ENCODE results near the gene MSL3B.

Gene MSL3B

DNA sequence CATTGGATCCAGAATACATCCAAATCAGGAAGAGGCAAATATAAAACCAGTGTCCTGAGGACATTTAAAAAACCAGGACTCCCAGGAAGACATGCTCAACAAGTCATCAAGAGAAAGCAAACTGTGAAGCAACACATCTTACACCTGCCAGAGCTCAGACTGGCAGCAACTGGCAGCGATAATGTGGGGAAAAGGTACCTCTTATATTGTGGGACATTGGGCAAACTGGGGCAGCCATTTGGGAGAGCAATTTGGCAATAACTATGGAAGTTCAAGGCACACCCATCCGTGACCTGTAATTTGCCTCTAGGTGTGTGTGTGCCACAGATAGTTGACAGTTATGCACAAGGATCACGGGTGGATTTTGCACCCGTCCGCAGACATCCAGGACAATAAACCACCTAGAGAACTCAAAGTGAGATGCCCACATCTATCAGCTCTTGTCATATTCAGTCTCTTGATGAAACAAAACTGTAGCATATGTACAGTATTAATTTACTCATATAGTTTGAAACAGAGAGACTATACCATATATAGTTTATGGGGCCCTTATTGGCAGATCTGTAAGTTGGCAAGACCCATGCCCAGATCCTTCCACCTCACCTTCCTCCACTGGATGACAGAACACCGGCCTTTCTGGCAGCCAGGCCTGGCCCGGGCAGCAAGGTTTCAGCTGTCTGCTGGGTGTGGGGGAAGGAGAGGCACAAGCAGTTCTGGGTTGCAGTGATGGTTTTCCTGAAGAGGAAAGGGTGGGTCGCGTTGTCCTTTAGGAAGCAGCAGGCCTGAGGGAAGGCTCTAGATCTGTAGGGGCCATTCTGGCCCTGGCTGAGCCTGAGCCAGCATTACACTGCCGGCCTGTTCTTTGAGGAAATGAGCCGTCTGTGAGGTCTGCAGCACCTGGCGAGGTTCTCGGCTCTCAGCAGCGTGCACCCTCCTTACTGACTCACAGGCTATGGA, 32.7 kb downstream of the MSL3B start:
- peak in 2 of 10 donors; percentile 3 to 43 for DNase-seq
- intact Hi-C loops (cut with DNase I): no loop called here

DNA sequence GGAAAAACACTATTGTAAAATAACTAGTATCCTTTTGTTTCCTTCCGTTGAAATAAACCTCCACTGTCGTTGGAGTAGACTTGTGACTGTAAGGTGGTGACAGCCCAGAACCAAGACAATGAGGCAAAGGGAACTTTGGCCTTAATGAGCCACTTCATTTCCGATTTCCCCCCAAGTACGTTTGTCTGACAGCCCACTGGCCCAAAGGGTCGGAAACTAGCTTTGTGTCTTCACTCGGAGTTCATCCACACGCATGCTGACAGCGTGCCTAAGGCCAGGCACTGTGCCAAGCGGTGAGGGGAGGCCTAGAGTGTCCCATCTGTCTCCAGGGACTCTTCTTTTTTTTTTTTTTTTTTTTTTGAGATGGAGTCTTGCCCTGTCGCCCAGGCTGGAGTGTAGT, 34.8 kb downstream of the MSL3B start:
- peak in 3 of 10 donors; percentile 4 to 59 (median 24) for DNase-seq
- intact Hi-C loops (cut with DNase I): no loop called here

DNA sequence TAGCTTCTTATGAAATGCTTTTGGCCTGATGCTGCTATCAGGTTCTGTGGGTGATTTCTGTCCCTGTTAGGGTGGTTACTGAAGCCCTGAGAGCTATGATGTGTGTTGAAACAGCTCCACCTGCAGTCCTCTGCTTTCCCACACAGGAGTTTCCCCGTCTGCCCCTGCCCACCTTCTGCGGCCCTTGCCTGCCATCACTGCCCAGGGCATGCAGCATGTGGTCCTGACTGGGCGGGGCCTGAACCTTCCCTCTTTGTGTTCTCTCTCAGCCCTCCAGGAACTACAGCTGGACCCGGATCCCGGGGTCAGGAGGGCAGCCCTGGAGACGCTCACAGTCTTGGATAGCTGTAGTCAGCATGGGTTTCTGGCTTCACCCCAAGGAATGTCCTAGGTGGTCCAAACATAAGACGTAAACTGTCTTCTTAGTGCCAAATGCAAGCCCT, 35.3 kb downstream of the MSL3B start:
- peak in 3 of 10 donors; percentile 11 to 77 (median 58) for DNase-seq
- intact Hi-C loops (cut with DNase I): no loop called here

DNA sequence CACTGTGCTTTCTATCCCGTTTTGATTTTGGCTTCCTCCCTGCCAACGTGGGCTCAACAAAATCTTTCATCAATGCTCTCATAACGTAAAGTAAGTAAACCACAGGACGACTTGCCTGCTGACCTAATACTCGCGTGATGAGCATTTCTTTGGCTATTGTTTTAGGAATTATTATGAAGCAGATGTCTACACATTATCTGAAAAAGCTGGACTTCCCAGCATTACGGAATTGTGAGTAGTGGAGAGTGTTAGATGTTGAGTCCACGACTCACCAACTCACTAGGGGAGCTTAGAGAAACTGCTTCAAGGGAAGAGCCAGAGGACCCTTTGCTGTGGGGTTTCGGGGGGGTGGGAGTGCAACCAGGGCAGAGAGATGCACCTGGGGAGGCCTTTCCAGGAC, 35.8 kb downstream of the MSL3B start:
- DNase-seq: peak in 1 of 10 donors; percentile 1
- intact Hi-C loops (cut with DNase I): no loop called here

DNA sequence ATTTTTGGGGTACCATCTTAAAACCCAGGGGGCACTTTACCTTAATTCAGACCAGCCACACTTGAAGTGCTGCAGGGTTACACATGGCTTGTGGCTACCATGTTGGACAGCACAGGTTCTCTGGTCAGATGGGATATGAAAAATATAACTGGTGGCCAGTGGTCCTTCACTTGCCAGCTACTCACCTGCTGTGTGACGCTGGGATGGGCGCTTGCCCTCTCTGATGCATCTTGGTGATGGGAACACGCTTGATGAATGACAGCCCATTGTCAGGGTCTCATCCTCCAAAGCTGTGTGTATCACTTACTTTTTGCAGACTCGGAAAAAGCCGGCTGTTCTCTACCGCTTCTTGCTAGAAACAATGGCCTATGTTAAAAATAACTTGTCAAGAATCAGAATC, 36.3 kb downstream of the MSL3B start:
- intact Hi-C loops (cut with DNase I): no loop called here
- DNase-seq: peak in 2 of 10 donors; percentile 46 to 59

DNA sequence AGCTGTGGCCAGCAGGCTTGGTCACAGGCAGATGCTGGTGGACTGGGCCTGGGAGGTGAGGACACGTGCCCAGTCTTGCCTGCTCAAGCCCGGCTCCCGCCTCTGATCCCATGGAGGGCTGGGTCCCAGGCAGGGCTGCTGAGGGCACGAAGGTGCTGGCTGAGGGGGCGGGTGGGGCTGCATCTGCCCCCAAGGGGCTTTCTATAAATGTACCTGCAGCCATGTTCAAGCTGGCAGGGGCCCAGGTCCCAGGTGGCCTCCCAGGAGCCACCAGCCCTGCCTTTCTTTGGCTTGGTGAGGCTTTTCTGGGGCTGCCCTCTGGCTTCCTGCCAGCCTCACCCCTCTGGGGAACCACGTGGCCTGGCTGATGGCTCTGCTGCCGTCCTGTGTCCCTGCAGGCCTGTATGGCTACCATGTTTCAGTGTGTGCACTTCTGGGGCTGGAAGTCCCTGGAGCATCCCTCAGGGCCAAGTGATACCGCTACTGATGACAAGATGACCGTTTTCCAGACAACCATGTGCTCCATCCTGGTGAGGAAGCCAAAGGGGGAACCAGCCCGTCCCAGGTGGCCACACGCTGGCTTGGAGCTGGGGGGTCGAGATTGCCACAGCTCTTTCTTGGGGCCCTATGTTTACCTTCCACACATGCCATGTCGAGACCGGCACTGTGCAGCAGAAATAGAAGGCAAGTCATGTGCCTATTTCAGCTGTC, 37.0 kb downstream of the MSL3B start:
- intact Hi-C loops (cut with DNase I): no loop called here
- peak in 3 of 10 donors; percentile 11 to 77 (median 69) for DNase-seq

DNA sequence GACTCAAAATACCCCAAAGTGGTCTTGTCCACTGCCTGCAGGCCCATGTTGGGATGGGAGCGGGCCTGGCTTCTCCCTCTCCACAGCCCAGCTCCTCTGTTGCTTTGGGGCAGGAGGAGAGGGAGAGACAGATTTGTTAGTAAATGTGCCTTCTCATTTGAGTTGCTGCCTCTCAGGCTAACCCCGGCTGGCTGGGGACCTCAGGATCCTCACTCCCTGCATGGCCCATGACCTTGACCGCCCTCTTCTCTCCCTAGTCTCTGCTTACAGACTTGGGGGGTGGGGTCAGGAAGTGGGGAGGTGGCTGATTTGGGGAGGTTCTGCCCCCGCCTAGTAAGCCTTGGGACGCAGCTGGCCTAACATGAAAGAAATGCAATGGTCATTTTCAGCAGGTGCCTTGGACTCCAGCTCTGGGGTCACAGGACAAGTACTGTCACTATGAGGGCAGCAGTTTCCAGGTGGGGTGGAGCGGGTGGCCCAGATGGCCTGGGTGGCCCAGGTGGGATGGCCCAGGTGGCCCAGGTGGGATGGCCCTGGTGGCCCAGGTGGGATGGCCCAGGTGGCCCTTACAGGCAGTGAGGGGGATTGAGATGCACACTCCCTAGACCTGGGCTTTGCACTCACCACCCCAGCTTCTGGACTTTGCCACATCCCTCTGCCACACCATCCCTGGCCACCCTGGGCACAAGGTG, 37.9 kb downstream of the MSL3B start:
- intact Hi-C loops (cut with DNase I): no loop called here

DNA sequence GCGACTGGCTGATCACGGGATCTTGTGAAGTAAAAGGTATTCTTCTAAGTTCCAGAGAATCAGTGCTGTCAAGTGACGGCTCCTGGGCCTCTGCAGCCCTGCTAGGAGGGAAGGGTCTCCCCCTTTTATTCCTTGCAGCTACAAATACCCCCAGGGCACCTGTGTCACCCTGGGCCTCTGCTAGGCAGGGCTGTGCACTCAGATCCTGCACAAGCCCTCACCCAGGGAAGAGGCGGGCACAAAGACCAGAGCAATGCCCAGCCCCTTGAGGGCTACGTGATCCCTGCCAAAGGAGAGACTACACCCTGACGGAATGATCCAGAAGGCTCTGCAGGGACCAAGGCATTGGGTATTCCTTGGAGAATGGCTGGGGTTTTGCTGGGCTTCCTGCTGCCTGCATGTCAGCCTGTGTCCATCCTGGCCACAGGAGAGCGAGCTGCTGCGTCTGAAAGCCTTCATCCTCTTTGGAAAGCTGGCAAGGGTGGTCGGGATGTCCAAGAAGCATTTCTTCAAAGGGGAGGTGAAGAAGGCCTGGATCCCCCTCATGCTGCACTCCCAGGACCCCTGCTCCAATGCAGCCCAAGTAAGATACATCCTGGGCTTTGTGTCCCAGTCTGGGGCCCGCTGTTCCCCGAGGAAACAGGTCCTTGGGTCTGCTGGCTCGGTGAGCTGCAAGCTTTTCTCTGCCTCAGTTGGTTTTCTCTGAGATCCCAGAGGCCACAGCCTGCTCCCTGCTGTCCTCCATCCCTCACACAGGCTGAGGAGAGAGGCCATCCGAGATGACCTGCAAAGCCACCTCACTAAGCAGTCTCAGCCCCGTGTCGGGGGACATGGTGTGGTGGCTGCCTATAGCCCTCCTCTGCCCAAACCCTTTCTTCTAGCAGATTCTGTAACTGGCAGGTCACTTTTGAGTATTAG, 38.7 kb downstream of the MSL3B start:
- intact Hi-C loops (cut with DNase I): no loop called here
- DNase-seq: peak in 2 of 10 donors; percentile 4 to 65

More for the DNA sequence above, 37.9 kb downstream of the MSL3B start:
- DNase-seq: peak in 3 of 10 donors; percentile 3 to 66 (median 61)

DNA sequence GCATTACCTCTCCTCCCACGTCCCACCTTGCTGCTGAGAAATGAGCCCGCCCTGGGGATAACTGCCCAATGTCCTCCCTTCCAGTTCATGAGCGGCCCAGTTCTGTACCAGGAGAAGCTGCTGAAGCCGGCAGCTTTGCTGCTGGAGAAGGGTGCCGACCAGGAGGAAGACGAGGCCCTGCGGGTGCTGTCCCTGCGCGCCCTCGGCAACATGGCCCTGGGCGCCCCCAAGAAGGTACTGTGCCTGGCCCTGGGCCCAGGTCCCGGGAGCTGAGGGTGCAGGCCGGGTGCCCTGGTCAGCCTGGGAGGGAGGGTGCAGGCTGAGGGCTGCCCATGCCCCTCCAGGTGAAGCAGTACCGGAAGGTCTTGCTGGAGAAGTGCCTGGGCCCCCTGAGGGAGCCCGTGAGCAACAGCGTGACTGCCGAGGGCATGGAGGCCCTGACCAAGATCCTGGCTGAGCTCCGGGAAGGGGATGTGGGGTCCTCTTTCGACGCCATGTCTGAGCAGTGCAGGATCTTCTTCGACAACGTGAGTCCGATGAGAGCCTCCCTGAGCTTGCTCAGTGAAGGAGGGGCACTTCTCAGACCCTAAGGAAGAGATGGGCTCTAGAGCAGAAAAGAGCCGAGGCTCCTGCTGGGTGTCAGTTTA, 39.5 kb downstream of the MSL3B start:
- DNase-seq: peak in 3 of 10 donors; percentile 4 to 82 (median 63)
- intact Hi-C loops (cut with DNase I): no loop called here

DNA sequence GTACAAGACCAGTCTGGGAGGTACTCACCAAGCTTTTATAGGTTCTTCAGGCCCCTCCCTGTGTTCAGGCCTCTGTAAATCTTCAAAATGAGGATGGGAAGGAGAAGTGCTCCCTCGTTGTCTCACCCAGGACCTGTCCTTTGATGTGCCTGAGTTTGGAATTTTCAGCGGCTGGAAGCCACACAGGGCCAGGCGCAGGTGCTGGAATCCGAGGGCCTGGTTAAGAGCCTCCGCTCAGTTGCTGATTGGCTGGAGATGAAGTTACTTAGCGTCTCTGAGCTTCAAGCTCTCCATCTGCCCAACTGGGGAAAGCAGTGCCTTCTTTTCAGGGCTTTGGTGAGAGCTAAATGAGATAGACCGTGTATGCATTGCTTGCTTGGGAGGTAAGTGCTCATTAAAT, 43.8 kb downstream of the MSL3B start:
- intact Hi-C loops (cut with DNase I): no loop called here

DNA sequence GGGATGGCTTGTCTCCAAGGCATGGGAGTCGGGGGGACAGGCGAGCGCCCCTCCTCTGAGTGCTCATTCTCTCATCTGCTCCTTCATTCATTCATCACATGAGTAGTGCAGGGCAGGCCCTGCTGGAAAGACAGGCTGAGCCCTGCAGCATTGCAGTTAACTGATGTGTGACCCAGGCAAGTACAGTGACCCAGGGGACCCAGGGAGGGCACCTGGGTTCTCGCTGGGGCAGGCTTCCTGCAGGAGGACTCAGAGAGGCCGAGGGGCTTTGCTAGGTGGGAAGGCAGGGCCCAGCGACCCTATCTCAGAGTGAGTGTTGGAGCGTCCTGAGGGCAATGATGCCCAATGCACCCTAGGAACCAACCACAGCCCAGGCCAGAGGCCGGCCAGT, 44.5 kb downstream of the MSL3B start:
- DNase-seq: peak in 2 of 10 donors; percentile 1 to 57
- intact Hi-C loops (cut with DNase I): no loop called here

More for the DNA sequence above, 43.8 kb downstream of the MSL3B start:
- peak in 1 of 10 donors; percentile 36 for DNase-seq

DNA sequence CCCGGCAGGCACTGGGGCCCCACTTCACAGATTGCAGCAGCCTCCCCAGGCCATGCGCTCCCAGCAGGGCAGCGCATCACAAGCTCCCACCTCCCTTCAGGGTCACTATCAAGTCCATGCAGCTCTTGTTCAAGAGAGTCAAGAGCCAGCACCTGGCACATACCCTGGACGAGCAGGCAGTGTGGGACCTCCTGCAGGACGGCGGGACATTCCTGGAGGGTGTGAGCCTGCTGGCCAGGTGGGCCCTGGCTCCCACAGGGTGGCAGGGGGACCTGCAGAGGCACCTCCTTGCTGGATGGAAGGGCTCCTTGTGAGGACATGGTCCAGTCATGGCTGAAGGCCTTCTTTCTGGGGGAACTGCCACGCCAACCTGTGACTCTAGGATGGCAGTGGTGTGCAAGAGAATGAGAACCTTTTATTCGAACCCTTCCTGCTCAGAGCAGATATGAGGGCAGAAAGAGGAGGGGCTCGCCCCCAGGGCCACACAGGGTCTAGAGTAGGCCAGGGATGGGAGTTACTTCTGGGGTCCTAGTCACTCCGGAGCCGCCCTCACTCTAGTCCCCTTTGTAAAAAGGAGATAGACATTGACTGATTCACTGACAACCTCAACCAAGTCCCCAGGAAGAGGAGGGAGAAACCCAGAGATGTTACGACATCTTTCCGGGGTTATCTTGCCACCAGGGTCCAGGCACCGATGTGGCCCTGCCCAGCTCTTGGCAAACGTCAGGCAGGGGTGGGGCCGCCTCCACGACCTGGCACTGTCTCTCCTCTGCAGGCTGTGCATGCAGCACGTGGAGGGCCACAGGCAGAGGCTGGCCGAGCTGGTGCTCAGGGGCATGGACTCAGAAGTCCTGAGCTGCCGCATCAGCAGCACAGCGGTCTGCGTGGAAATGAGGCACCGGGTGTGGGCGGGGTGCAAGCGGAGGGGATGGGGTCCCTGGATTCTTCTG, 45.1 kb downstream of the MSL3B start:
- peak in 3 of 10 donors; percentile 2 to 70 (median 11) for DNase-seq
- intact Hi-C loops (cut with DNase I): no loop called here

DNA sequence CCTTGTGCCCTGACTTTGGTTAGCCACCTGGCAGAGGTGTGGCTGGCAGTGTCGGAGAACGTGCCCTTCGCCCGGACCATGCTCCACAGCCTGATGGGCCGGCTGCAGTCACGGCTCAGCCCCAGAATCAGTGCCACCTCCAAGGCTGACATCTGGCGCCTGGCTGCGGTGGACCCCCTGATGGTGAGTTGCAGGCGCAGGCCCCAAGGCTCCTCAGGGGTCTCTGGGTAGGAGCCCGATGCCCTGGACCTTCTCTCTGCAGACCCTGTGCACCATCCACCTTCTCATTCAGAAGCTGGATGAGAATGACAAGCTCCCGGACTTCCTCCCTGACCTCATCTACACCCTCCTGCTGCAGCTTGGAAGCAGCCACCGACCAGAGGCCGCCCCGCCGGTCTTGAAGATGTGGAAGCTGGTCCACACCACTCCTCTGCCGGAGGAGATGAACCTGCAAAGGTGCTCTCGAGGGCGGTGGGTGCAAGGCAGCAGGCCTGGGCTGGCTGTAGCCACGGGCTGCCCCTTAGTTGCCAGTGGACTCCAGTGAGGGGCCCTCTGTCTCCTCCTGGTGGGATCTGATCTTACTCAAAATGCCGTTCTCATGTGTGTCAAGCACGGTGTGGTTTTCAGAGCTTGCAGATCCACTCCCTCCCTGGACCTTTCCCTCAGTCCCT, 46.0 kb downstream of the MSL3B start:
- DNase-seq: peak in 3 of 10 donors; percentile 4 to 81 (median 8)
- intact Hi-C loops (cut with DNase I): no loop called here

DNA sequence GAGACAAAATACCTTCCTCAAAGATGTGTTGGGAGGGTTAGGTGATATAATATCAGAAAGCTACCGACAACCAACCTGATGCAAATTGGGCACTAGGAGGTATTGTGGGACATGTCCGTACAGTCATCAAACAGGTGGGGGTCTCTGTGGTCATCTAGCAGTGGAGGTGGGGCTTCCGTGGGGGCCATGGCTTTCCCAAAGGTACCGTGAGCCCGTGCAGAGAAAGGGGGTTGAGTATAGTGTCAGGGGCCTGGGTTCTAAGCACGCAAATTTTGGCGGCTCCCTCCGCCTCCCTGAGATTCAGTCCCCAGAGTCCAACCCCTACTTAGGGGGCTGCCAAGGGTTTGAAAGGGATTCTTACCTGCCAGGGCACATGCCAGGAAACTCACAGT, 46.5 kb downstream of the MSL3B start:
- intact Hi-C loops (cut with DNase I): no loop called here

DNA sequence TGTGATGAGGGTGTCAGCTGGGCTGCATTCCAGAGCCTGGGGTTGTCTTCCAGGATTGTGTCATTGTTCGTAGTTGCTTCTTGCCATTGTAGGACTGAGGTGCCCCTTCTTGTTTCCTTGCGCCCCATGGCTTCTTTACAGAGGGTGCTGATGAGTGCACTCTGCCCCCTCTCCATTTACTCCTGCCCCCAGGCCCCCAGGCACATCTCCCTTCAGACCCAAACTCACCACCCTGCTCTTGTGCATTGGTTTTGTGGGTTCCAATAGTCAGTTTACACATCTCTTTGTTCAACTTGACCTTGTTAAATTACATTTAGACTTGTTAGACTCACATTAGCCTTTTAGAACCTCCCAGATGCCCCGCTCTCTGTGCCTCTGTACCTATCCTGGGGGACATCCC, 47.0 kb downstream of the MSL3B start:
- intact Hi-C loops (cut with DNase I): no loop called here
- DNase-seq: peak in 1 of 10 donors; percentile 22

More for the DNA sequence above, 46.5 kb downstream of the MSL3B start:
- peak in 2 of 10 donors; percentile 5 to 49 for DNase-seq

DNA sequence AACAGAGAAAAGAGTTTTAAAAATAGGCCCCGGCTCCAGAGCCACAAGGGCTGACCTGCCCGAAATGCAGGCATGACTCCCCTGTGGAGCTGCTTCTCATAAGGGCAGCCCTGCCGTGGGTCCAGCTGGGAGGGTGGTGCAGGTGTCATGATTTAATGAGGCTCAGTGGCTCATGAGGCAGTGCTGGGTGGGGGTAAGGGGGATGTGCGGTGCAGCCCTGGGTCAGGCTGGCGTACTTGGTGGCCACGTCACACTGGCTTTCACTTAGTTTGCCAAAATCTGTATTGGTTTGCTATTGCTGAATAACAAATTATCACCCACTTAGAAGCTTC, 47.4 kb downstream of the MSL3B start:
- intact Hi-C loops (cut with DNase I): no loop called here
- peak in 1 of 10 donors; percentile 57 for DNase-seq

All from posterior cingulate gyrus (tissue), 11 donors.